ENCODE results near the gene CATSPER3. TPM values are rescaled to one million over a fixed set of nuclear protein-coding genes. Genes with fewer than 3 reads are reported as not detected.

The CATSPER3 gene
- total and polyA plus RNA-seq, 2 experiments from 2014 or later: 1.6 TPM; not detected in 1

DNA sequence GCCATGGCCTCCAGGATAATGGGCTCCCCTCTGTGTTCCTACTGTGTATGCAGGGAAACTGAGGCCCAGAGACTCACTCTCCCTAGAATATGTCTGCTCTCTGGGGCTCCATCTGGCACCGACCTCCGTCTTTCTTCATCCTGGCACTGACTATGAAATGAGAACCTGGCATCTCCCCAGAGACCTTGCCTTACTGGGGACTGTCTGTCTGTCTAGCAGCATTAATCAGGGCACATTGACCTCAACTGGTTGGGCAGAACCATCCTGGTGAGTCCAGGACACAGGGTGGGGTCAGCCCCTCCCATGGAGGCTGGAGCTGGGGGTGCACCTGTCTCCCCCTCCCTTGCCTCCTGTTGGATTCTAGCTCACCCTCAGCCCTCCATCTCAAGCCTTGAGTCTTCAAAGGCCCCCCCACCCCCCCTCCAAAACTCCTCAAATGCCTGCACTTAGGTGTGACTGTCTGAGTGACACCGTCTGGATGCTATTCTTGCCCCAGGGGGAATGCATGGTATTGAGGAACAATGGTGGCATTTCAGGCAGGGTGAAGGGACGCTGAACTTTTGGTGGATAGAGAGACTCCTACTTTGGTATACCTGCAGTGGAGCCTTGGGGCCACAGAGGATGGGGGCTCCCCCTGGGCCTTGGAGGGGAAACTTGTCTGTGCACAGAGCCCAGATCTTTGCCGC is 79.1 kb downstream of the CATSPER3 start:
- Histone ChIP-seq H3K27ac (no peak overlapping the region), H3K4me1 (ENCODE audit: low read depth) (no peaks in the 10 kb centered on the region), H3K27me3 (peaks cover 100% of the 10 kb centered on the region), H3K4me3 (no peak overlapping the region), H3K36me3 (no peaks in the 10 kb centered on the region), H3K9me3 (ENCODE audit: low read depth) (no peaks in the 10 kb centered on the region)
- DNase-seq (ENCODE audit: low read depth in 1 of 2, low spot score in 1 of 2): no peak
- TF ChIP-seq, protein P1, sequence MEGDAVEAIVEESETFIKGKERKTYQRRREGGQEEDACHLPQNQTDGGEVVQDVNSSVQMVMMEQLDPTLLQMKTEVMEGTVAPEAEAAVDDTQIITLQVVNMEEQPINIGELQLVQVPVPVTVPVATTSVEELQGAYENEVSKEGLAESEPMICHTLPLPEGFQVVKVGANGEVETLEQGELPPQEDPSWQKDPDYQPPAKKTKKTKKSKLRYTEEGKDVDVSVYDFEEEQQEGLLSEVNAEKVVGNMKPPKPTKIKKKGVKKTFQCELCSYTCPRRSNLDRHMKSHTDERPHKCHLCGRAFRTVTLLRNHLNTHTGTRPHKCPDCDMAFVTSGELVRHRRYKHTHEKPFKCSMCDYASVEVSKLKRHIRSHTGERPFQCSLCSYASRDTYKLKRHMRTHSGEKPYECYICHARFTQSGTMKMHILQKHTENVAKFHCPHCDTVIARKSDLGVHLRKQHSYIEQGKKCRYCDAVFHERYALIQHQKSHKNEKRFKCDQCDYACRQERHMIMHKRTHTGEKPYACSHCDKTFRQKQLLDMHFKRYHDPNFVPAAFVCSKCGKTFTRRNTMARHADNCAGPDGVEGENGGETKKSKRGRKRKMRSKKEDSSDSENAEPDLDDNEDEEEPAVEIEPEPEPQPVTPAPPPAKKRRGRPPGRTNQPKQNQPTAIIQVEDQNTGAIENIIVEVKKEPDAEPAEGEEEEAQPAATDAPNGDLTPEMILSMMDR (IDR thresholded peaks at IDR 0.05; ENCODE audit: low read depth, low read length): no peak

DNA sequence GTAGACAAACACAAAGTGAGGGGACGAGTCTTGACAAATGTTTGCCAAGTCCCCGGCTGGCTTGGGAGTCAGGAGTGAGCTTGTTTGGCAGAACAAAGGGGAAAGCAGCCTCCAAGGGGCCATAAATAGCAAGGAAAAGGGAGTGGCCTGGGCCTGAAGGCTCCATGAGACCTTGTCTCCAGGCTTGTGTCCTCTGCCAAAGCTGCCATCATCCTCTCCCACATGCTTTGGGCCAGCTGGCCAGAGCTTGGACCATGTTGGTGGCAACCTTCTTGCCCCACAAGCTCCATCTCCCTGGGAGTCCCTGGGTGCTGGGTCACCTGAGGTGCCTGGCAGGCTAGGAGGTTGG is 79.6 kb downstream of the CATSPER3 start:
- H3K4me1 ChIP-seq (ENCODE audit: low read depth): no peaks in the 10 kb centered on the region
- TF ChIP-seq, protein P1 (IDR thresholded peaks at IDR 0.05; ENCODE audit: low read depth, low read length): no peak
- H3K27me3 ChIP-seq: peaks cover 100% of the 10 kb centered on the region
- H3K27ac ChIP-seq: no peak overlapping the region
- H3K9me3 ChIP-seq (ENCODE audit: low read depth): no peaks in the 10 kb centered on the region
- DNase-seq (ENCODE audit: low read depth in 1 of 2, low spot score in 1 of 2): no peak
- H3K36me3 ChIP-seq: no peaks in the 10 kb centered on the region
- no peak overlapping the region for H3K4me3 ChIP-seq

DNA sequence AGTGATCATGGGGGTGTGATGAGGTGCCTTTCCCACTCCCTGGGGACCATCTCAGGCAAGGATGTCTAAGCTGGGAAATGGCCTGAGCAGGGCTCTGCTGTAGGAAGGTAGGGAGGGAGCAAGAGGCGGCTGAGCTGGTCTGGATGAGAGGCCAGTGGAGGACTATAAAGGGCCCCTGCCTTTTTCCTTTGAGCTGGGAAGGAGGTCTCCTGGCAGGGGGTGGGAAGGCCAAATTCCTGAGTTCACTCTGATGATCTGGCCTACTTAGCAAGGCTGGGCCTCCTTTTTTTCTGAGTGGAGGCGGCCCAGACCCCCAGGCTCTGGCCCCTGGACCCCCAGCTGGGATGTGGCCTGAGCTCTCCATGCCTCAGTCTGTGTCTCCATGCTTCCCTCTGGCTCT is 80.6 kb downstream of the CATSPER3 start:
- Histone ChIP-seq H3K36me3 (no peaks in the 10 kb centered on the region), H3K4me1 (ENCODE audit: low read depth) (no peaks in the 10 kb centered on the region), H3K4me3 (no peak overlapping the region), H3K27ac (no peak overlapping the region), H3K27me3 (peaks cover 100% of the 10 kb centered on the region), H3K9me3 (ENCODE audit: low read depth) (no peaks in the 10 kb centered on the region)
- no peak for DNase-seq (ENCODE audit: low read depth in 1 of 2, low spot score in 1 of 2)
- TF ChIP-seq, protein P1 (IDR thresholded peaks at IDR 0.05; ENCODE audit: low read depth, low read length): no peak

DNA sequence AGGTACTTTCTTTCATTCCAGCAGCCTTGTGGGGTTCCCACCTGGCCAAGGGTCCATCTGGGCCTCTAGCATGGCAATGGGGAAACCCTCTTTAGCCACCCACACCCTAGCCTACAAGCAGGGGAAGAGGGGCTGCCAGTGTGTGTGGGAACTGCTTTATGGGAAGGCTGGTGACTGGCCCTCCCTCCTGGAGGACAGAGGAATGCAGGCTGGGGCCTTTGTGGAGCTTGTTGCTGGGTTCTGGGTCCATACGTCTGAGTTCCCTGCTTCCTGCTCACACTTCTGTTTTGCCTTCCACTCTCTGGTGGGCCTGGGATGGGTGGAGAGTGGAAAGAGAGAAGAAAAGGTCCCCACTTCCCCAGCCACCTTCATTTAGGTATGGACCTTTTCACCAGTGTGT is 81.2 kb downstream of the CATSPER3 start:
- DNase-seq (ENCODE audit: low read depth in 1 of 2, low spot score in 1 of 2): no peak
- no peaks in the 10 kb centered on the region for H3K4me1 ChIP-seq (ENCODE audit: low read depth)
- H3K36me3 ChIP-seq: no peaks in the 10 kb centered on the region
- H3K4me3 ChIP-seq: no peak overlapping the region
- no peaks in the 10 kb centered on the region for H3K9me3 ChIP-seq (ENCODE audit: low read depth)
- H3K27me3 ChIP-seq: peaks cover 100% of the 10 kb centered on the region
- no peak overlapping the region for H3K27ac ChIP-seq
- TF ChIP-seq, protein P1 (IDR thresholded peaks at IDR 0.05; ENCODE audit: low read depth, low read length): no peak

DNA sequence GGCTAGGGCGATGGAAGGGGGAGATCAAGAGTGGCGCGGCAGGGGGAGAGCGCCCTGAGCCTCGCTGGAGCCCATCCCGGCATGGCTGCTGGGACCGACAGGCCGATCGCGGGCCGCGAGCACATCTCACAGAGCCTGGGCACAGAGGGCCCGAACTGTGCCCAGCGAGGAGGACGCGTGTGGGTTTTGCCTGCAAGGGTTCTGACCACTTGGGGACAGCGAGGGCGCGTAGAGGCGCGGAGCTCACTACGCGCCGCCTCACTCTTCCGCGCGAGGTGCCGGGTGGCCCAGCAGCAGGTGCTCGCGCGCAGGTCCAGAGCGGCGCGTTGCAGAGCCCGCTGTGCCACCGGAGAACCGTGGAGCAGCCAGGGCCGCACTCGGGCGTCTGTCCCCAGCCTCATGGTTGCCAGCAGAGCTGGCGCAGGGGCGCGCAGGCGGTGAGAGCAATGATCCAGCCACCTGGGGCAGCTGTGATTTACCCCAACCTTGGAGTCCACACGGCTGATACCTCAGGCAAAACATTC is 82.6 kb downstream of the CATSPER3 start:
- Histone ChIP-seq H3K4me1 (ENCODE audit: low read depth) (no peaks in the 10 kb centered on the region), H3K4me3 (no peak overlapping the region), H3K36me3 (no peaks in the 10 kb centered on the region), H3K27me3 (peaks cover 100% of the 10 kb centered on the region), H3K9me3 (ENCODE audit: low read depth) (no peaks in the 10 kb centered on the region), H3K27ac (no peak overlapping the region)
- TF ChIP-seq, protein P1 (IDR thresholded peaks at IDR 0.05; ENCODE audit: low read depth, low read length): no peak
- DNase-seq (ENCODE audit: low read depth in 1 of 2, low spot score in 1 of 2): no peak

Data from cardiac muscle cell (in vitro differentiated cells and primary cell).